ENCODE data around the gene TMEM245. TPM values are rescaled to one million over a fixed set of nuclear protein-coding genes. Genes with fewer than 3 reads are reported as not detected.
A peak's percentile ranks its signal among the peaks of the same experiment; 100 is the strongest.

Gene TMEM245
- total RNA-seq, 1 experiment from 2014 or later = 54.0 TPM

DNA sequence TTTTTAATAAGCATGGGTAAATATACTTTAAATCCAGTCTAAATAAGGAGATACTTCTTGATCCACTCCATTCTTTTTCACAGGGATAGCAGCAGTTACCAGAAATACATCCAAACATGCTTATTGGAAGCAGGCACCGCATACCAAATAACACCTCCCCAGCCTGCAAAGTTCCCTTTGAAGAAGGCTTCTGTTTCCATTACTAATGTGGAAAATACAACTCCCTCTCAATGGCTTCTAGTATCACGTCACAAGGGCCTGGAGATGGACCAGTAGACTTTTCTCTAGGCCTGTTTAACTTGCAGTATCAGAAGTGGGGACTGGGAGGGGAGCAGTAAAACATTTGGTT lies 20.8 kb downstream of the TMEM245 start:
- BruUV-seq (replicated peaks) = no TSS peak
- no peaks in the 10 kb centered on the region for H3K9me3 ChIP-seq (ENCODE audit: control insufficient read depth, insufficient read depth, low read depth, low read length)
- no peaks in the 10 kb centered on the region for H3K27me3 ChIP-seq (ENCODE audit: control insufficient read depth, insufficient read depth, low read length)
- H3K4me1 ChIP-seq (ENCODE audit: control insufficient read depth, insufficient read depth, low read length) = peaks cover 50% of the 10 kb centered on the region
- in situ Hi-C loops (cut with HindIII; ENCODE audit: low pct_unique_long_range_greater_than_20kb, low sequenced_read_pairs) = no loop called here
- ATAC-seq (no peak), DNase-seq (ENCODE audit: low read depth, low spot score) (no peak)
- TF ChIP-seq SIN3A (IDR thresholded peaks at IDR 0.05; ENCODE audit: borderline replicate concordance, insufficient read depth, low read depth, low read length) (no peak), POLR2AphosphoS5 (IDR thresholded peaks at IDR 0.05; ENCODE audit: low read depth, low read length) (no peak), TCF7L2 (IDR thresholded peaks at IDR 0.05; ENCODE audit: low read depth, low read length) (no peak)
- TF ChIP-seq, protein P1, sequence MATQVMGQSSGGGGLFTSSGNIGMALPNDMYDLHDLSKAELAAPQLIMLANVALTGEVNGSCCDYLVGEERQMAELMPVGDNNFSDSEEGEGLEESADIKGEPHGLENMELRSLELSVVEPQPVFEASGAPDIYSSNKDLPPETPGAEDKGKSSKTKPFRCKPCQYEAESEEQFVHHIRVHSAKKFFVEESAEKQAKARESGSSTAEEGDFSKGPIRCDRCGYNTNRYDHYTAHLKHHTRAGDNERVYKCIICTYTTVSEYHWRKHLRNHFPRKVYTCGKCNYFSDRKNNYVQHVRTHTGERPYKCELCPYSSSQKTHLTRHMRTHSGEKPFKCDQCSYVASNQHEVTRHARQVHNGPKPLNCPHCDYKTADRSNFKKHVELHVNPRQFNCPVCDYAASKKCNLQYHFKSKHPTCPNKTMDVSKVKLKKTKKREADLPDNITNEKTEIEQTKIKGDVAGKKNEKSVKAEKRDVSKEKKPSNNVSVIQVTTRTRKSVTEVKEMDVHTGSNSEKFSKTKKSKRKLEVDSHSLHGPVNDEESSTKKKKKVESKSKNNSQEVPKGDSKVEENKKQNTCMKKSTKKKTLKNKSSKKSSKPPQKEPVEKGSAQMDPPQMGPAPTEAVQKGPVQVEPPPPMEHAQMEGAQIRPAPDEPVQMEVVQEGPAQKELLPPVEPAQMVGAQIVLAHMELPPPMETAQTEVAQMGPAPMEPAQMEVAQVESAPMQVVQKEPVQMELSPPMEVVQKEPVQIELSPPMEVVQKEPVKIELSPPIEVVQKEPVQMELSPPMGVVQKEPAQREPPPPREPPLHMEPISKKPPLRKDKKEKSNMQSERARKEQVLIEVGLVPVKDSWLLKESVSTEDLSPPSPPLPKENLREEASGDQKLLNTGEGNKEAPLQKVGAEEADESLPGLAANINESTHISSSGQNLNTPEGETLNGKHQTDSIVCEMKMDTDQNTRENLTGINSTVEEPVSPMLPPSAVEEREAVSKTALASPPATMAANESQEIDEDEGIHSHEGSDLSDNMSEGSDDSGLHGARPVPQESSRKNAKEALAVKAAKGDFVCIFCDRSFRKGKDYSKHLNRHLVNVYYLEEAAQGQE (IDR thresholded peaks at IDR 0.05; ENCODE audit: insufficient read depth in 1 of 2, low read depth in 2 of 2, low read length in 1 of 2) = no peak
- TF ChIP-seq, protein P2, sequence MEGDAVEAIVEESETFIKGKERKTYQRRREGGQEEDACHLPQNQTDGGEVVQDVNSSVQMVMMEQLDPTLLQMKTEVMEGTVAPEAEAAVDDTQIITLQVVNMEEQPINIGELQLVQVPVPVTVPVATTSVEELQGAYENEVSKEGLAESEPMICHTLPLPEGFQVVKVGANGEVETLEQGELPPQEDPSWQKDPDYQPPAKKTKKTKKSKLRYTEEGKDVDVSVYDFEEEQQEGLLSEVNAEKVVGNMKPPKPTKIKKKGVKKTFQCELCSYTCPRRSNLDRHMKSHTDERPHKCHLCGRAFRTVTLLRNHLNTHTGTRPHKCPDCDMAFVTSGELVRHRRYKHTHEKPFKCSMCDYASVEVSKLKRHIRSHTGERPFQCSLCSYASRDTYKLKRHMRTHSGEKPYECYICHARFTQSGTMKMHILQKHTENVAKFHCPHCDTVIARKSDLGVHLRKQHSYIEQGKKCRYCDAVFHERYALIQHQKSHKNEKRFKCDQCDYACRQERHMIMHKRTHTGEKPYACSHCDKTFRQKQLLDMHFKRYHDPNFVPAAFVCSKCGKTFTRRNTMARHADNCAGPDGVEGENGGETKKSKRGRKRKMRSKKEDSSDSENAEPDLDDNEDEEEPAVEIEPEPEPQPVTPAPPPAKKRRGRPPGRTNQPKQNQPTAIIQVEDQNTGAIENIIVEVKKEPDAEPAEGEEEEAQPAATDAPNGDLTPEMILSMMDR (IDR thresholded peaks at IDR 0.05) = no peak
- ChIA-PET POLR2A (no interaction called here), CTCF (interaction anchor here (0.7 kb wide), 1 partner anchor 1699 kb away, joined by 4 read pairs; no protein-coding TSS in a partner anchor)
- peak overlapping the region; percentile 65 for H3K27ac ChIP-seq (ENCODE audit: low read length)
- H3K4me3 ChIP-seq (ENCODE audit: low read depth in 2 of 2, low read length in 2 of 2) = no peak overlapping the region
- intact Hi-C loops (cut with micrococcal nuclease; ENCODE audit: unreplicated experiment) = no loop called here
- H3K36me3 ChIP-seq (ENCODE audit: control insufficient read depth, insufficient read depth, low read length) = no peaks in the 10 kb centered on the region; the same call in none of the 2 replicates

DNA sequence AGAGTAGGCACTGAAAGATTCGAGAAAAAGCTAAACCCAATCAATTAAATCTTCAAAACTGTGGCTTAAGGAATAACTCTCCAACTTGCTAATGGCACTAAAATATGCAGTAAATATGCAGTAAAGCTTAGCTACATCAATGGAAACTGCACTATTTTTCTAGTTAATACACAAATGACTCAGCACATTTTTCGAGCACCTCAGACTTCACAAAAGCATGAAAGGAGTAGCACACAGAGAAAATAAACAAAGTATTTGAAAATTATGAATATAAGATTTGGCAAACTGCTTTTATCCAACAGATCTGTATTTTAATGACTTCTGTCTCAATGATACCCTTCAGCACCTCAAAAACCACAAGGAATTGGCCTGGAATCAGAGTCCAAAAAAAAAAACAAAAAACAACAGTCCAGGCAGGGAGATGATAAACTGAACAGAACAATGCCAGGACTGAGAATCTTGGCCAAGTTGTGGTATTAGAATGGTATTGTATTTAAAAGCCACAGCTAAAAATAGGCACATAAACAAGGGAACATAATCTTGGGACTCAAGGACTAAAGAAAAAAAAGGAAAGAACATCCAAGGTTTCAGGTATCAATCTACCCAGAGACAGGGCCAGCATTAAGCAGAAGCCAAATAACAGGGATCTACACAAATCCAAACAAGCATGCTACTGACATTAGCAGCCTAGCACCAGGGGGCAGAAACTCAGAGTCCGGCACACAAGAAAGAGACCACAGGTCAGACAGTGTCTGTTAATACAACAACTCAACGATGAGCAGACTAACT lies 21.4 kb downstream of the TMEM245 start:
- Histone ChIP-seq H3K27me3 (ENCODE audit: control insufficient read depth, insufficient read depth, low read length) (no peaks in the 10 kb centered on the region), H3K27ac (ENCODE audit: low read length) (peak overlapping the region; percentile 71), H3K4me3 (ENCODE audit: low read depth in 2 of 2, low read length in 2 of 2) (no peak overlapping the region), H3K4me1 (ENCODE audit: control insufficient read depth, insufficient read depth, low read length) (peaks cover 50% of the 10 kb centered on the region), H3K9me3 (ENCODE audit: control insufficient read depth, insufficient read depth, low read depth, low read length) (no peaks in the 10 kb centered on the region), H3K36me3 (ENCODE audit: control insufficient read depth, insufficient read depth, low read length) (peaks cover under 1% of the 10 kb centered on the region)
- in situ Hi-C loops (cut with HindIII; ENCODE audit: low pct_unique_long_range_greater_than_20kb, low sequenced_read_pairs) = no loop called here
- ATAC-seq (peak; percentile 79), DNase-seq (ENCODE audit: low read depth, low spot score) (no peak)
- TF ChIP-seq, protein P2 (IDR thresholded peaks at IDR 0.05) = peak; percentile 33
- TF ChIP-seq, protein P1 (IDR thresholded peaks at IDR 0.05; ENCODE audit: insufficient read depth in 1 of 2, low read depth in 2 of 2, low read length in 1 of 2) = no peak
- TF ChIP-seq TCF7L2 (IDR thresholded peaks at IDR 0.05; ENCODE audit: low read depth, low read length) = peak; percentile 36; the same call in 1 of the 2 replicates
- intact Hi-C loops (cut with micrococcal nuclease; ENCODE audit: unreplicated experiment) = no loop called here
- CTCF ChIA-PET = interaction anchor here (0.7 kb wide), 1 partner anchor 1698 kb away, joined by 4 read pairs; no protein-coding TSS in a partner anchor
- no TSS peak for BruUV-seq (replicated peaks)
- POLR2A ChIA-PET = interaction anchor here (0.5 kb wide), 1 partner anchor 36 kb away, joined by 5 read pairs; no protein-coding TSS in a partner anchor

All from Panc1 (cell line).